GM21381 (cell line): ENCODE results near the gene GAK.
"Not testable (repeated sequence)": the region's sequence is repeated elsewhere in the genome, so short reads cannot be mapped to it uniquely, and the experiment has no call there.

ENCODE experiments used
- ATAC-seq: cut with Tn5 transposase; IDR thresholded peaks from one replicate; pipeline ENCODE4 v1.9.1; 2021; ENCODE audit warnings: mild to moderate bottlenecking, moderate library complexity; ENCODE audit not compliant: unreplicated experiment

GAK gene

DNA sequence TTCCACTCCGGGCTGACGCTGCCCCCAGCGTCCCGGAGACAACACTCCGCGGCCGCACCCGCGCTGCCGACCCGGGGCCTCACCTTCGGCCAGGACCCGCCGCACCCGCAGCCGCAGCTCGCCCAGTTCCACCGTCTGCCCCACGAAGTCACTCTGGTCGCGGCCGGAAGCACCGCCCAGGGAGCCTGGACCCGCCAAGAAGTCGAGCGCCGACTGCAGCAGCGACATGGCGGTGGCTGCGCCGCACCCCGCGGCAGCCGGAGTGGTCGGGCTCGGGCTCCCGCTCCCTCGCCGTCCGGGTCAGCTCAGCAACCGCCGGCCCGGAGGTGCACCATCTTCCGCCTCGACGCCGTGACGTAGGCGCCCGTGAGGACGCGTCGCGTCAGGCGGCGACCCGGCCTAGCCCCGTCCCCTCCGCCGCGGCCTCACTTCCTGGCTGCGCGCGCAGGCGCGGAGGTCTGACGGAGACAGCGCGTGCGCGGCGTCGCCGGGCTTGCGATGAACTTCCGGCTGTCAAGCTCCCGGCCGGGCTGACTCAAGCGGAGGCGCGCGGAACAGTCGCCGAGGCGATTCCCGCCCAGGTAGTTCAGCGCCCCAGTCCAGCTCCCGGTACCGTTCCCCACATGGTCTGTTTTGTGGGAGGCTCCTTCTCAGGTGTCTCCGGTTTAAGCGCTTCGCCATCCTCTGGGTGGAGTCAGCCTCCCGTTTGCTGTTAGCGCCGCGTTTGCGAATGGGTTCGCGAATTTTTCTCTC, at the start of gene GAK, which contains the start of gene TMEM175:
Gene GAK (minus strand): TSS at position 357 of the 753 bp plus-strand sequence. CDS start 129 bp downstream, at position 228.
Gene TMEM175 (plus strand): TSS at position 501 of the 753 bp plus-strand sequence. CDS start 15,280 bp downstream, outside the sequence.
- peak; percentile 88 for ATAC-seq

DNA sequence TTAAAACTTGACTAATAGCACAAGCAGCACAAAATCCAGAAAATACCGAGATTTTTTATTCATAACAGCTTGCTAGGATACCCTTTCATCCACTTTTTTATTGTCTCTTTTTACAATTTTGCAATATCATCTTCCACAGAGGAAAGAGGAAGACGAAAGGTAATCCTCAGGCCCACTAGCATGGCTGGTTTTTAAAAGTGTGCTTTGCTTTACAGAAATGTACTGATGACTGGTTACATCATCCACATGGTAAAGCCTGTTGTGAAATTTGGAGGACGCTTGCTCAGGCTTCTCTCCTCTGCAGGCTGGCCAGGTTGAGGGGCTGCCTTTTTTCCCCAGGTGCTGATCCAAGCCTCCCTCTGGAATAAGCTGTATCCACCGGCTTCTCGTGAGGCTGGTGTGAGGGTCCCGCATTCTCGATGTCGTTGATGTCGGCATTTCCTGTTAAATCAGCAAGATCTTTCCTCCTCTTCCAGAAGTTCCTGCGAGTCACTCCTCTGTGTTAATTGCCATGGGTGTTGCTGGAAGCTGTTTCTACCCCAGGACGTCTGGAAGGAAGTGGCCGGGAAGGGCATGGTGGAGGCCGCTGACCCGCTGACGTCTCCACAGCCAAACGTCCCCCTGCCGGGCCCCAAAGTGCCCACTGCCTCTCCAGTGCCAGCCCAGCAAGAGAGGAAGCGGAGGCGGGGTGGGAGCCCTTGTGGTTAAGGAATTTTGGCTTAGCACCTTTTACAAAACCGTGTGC, 47.0 kb upstream of the GAK start:
- no peak for ATAC-seq

DNA sequence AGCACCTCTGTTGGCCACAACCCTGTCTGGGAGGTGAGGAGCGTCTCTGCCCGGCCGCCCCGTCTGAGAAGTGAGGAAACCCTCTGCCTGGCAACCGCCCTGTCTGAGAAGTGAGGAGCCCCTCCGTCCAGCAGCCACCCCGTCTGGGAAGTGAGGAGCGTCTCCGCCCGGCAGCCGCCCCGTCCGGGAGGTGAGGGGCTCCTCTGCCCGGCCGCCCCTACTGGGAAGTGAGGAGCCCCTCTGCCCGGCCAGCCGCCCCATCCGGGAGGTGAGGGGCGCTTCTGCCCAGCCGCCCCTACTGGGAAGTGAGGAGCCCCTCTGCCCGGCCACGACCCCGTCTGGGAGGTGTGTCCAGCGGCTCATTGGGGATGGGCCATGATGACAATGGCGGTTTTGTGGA, 43.9 kb upstream of the GAK start:
- ATAC-seq, result not testable (repeated sequence)

DNA sequence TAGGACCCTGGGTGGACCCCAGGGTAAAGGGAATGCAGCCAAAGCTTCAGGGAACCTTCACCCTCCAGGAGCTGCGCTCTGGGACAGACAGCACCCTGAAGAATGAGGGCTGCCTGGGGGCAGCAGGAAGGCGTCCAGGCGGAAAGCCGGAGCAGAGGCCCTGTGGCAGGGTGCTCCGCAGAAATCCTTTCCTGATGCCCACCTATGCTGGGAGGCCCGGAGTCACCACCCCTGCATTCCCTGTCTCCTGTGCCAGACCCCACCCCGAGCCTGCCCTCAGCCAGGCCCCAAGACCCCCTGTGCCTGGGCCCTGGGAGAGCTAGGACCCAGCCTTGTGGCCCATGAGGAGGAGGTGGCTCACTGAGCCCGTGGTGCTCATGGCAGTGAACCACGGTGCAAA, 42.6 kb upstream of the GAK start:
- no peak for ATAC-seq

GRCh38 chr4:973431-974397, 41.6 kb upstream of the GAK start, which contains the start of gene DGKQ:
Gene DGKQ, minus strand, starts transcription at chr4:973569. Its CDS starts 87 bp downstream, at chr4:973482.
- ATAC-seq, result peak; percentile 68

GRCh38 chr4:972651-973424, 40.7 kb upstream of the GAK start:
- peak; percentile 43 for ATAC-seq

GRCh38 chr4:971666-972500, 39.8 kb upstream of the GAK start:
- ATAC-seq, result no peak

DNA sequence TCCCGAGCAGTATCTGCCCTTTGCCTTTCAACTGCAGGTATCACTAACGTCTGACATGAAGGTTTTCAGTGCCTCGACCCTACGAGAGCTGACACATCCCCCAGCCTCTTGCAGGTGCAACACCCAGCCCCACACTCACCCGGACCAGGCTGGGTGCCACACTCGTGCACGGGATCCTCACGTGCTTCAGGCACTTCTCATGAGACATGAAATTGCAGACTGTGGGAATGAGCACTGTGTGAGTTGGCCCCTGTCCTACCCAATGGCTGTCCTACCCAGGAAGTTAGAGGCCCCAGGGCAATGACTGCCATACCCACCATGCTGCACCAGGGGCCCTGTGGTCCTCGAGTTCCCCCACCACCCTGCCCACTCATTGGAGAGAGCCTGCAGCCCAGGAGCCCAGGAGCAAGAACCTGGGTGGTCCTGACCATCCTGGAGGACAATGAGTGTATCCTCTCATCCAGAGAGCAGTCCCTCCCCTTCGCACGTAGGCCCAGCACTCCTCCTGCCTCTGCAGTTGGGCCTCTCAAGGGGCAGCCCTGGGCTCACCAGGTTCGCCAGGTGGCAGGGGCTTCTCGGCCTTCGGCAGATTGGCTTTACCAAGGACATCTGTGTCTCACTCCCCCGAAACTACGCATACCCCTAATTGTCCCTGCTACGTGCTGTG, 38.9 kb upstream of the GAK start:
- no peak for ATAC-seq

- no peak for ATAC-seq
Observed at GRCh38 chr4:970046-970745, 38.1 kb upstream of the GAK start.

DNA sequence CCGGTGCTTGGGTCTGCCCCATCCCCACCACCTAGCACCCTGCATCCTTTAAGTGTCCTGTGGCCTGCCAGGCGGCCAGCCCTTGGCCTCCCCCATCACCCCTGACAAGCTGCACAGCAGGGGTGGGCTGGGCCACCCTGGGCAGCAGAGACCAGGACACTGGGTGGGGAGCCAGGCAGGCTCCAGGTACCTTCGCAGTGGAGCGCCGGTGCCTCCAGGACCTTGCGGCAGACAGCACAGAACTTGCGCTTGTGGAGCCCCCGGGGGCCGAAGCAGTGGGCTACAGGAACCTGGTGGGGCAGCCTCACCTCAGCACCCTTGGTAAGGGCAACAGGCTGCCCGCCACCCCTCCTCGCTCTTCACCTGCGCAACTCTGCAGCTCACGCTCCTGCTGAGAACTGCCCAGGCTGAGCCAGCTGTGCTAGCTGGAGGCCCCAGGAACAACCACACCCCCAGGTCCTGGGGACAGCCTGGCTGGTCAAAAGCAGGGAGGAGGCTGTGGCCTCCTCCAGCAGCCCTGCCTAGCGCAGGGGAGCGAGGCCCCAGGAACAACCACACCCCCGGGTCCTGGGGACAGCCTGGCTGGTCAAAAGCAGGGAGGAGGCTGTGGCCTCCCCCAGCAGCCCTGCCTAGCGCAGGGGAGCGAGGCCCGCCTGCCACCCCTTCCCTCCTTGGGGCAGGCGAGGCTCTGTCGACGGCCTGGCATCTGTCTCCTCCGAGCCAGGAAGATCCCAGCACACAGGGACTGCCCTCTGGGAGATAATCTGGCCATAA, 36.7 kb upstream of the GAK start:
- no peak for ATAC-seq

DNA sequence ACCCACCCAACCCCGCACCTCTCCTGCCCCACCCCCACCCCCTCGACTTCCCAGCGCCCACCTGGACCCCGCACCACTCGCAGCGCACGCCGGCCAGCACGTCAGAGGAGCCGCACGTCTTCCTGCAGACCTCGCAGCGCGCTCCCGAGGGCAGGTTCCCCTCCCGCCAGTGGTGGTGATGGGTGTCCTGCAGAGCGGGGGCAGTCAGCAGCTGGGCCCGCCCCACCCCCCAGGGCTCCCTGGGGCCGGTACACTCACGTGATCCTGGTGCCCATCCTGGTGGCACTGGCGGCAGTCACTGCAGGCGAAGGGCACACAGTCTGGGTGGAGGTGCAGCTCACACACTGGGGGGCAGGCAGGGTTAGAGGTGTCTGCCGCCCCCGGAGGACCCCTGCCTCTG, 36.1 kb upstream of the GAK start:
- no peak for ATAC-seq

DNA sequence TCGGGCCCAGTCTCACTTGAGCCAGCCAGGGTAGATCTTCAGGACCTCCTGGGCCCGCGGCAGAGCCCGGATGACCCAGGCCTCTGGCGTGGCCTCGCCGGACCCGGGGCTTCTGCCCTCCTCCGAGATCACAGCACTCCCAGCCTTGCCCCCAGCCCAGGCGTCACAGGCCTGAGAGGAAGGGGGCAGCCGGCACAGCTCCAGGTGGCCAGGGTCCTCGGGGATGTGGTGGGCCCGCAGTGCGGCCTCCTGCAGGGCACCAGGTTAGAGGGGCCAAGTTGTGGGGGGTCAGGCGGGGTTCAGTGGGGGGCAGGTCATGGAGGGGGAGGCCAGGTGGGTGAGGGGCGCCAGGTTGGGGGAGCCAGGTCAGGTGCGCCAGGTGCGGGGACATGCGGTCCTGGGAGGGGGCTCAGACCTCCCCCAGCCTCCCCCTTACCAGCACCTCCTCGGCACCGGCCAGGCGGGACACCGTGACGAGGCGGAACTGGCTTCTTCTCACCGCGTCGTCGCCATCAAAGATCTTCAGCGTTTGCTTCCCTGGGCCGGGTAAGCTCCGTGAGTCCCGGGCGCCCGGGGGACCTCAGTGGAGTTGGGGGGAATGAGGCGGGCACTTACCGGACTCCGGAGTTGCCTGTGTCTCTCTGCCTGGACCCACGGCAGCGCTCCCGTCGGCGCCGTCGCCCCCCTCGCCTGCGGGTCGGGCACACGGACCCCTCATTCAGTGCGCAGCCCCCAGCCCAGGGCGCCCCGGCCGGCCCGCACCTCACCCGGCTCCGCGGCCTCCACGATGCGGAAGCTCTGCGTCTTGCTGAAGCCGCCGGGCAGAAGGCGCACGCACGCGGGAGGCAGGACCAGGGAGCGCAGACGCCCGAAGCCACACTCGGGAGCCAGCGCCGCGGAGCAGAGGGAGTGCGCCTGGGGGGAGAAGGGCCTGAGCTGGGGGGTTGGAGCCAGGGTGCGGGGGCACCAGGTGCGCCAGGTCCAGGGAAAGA, 35.3 kb upstream of the GAK start:
- no peak for ATAC-seq

- ATAC-seq, result no peak
Observed at GRCh38 chr4:966266-967112, 34.4 kb upstream of the GAK start.

DNA sequence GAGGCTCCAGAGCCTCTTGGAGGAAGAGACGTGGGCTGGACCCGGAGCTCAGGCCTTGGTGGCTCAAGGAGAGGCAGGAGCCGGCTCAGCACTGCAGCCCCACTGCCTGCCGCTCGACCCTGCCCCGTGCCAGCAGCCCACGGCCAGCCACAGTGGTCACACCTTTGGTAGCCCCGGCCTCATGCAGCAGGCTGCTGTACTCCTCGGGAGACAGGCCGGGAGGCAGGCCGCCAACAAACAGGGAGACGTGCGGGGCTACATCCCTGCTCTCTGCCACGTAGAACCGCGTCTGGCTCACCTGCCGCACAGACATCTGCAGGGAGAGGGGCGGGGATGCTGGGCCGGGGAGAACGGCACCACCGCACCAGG, 33.6 kb upstream of the GAK start:
- ATAC-seq, result no peak

GRCh38 chr4:965048-965765, 33.1 kb upstream of the GAK start:
- no peak for ATAC-seq
